ENCODE results near the gene ARHGAP11A.

Gene ARHGAP11A

DNA sequence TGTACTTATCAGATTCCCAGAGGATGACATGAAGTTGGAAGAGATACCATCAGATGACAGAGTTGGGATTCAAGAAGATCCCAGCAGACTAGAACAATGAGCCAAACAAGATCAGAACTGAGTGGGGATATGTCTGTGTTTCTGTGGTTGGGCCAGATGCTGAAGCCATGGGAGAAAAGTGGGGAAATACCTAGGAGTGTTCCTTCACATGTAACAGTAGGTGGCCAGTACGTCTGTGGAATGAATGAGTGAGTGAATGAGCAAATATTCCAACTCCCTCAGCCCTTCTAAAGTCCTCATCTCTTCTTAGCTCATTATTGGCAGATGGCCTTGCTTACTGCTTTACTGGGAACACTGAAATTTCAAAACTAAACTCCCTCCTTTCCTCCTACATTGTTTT, 70.3 kb downstream of the ARHGAP11A start:
- no peak for DNase-seq (ENCODE audit: low read depth)

DNA sequence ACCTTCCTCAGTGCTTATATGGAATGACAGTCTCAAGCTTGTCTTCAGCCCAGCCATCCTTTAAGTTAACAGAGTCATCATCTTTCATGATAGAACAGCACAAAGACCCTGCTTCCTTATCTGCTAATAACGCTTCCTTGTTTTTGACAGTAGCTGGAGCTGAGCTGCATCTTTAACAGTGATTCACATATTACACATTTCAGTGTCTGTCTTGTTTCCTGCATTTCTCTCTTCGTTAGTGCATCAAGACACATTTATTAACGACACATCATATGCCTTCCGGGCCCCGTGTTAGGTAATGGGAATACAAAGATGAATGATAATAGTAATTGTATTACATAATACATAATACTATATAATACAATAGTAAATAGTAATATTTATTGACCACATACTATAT, 72.3 kb downstream of the ARHGAP11A start:
- no peak for DNase-seq (ENCODE audit: low read depth)

DNA sequence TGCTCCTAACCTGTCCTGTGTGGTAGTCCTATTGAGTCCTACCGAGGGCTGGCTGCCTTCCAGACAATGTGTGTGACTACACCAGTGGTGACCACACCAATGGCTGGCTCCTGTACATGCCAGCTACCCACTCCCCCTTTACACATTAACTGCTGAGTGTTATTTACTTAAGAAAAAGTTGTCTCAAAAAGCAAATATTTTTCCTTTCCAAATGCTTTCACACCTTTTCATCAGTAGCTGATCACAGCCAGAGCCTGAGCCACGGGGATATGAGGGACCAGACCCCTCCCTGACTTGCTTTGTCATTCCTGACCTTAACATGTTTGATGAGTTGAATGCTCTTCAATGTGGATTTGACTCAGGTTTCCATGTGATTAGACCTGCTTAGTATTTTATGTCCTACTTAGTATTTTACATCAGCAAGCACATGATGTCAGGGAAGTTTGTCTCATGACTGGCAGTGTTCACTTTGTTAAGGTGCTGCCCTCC, 72.9 kb downstream of the ARHGAP11A start:
- DNase-seq (ENCODE audit: low read depth), result no peak

Measured in activated T-helper 9 cell treated with anti-CD3 and anti-CD28 coated beads, Interleukin-2, amount 50 U/mL, for 16 hours (primary cell).